Measurements from ENCODE around the gene ELOVL6. TPM values are rescaled to one million over a fixed set of nuclear protein-coding genes. Genes with fewer than 3 reads are reported as not detected.

The ELOVL6 gene
- total RNA-seq, 2 donors from 2014 or later, result 1.3 to 1.6 TPM

DNA sequence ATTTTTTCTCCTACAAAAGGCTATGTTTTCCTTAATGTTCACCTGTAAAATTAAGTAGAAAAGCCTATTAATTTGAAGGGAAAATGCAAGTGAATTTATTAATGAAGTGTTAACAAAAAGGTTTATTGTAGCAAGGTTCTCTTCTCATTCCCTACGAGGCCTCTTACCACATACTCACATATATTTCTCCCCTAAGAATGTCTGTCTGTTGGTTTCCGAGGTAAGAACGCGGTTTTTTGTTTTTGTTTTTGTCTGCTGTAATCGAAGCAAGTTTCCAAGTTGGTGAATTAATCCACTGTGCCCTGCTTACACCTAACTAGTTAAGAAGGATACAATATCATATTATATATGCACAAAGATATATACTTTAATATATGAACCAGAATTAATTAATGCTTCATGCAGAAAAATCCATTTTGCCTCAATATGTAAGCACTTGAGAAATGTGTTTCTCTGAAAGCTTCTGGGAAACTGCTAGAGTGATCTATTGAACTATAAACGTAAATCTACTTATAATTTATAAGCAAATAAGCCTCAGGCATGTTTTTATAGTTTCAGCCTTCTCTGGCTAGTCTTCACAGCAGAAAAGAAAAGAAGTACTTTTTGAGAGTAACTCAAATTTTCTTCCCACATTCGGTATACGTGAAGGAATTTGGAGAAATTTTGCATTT, 164.9 kb downstream of the ELOVL6 start:
- whole genome bisulfite sequencing, result 44% methylated on average over 8 of the region's 8 CpGs

DNA sequence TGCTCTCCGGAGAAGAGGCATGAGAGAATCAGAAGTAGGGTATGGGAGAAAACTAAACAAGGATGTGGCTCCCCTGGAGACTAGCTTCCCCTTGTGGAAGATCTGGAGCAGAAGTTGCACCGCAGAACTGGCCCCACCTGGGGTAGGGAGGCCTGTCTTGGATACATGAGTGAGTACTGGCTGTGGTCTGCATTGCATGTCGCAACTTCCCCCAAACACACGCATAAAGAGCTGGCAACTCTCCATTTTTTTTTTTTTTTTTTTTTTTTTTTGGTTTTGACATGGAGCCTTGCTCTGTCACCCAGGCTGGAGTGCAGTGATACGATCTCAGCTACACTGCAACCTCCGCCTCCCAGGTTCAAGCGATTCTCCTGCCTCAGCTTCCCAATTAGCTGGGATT, 165.8 kb downstream of the ELOVL6 start:
- Histone ChIP-seq H3K4me3 (no peak overlapping the region), H3K4me1 (replicated peaks) (no peaks in the 10 kb centered on the region), H3K36me3 (no peaks in the 10 kb centered on the region), H3K27me3 (replicated peaks; ENCODE audit: insufficient read depth) (no peaks in the 10 kb centered on the region), H3K27ac (no peak overlapping the region), H3K9me3 (no peaks in the 10 kb centered on the region)
- WGBS, result 86% methylated on average over 7 of the region's 7 CpGs
- intact Hi-C loops (cut with DNase I), result no loop called here
- no peak for TF ChIP-seq POLR2A (IDR thresholded peaks at IDR 0.05)
- no peak for TF ChIP-seq POLR2AphosphoS5 (IDR thresholded peaks at IDR 0.05)
- TF ChIP-seq, protein P1, sequence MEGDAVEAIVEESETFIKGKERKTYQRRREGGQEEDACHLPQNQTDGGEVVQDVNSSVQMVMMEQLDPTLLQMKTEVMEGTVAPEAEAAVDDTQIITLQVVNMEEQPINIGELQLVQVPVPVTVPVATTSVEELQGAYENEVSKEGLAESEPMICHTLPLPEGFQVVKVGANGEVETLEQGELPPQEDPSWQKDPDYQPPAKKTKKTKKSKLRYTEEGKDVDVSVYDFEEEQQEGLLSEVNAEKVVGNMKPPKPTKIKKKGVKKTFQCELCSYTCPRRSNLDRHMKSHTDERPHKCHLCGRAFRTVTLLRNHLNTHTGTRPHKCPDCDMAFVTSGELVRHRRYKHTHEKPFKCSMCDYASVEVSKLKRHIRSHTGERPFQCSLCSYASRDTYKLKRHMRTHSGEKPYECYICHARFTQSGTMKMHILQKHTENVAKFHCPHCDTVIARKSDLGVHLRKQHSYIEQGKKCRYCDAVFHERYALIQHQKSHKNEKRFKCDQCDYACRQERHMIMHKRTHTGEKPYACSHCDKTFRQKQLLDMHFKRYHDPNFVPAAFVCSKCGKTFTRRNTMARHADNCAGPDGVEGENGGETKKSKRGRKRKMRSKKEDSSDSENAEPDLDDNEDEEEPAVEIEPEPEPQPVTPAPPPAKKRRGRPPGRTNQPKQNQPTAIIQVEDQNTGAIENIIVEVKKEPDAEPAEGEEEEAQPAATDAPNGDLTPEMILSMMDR (IDR thresholded peaks at IDR 0.05), result no peak
- DNase-seq (ENCODE audit: low spot score), result no peak

More for the DNA sequence above, 164.9 kb downstream of the ELOVL6 start:
- Histone ChIP-seq H3K27ac (no peak overlapping the region), H3K4me1 (replicated peaks) (no peaks in the 10 kb centered on the region), H3K9me3 (no peaks in the 10 kb centered on the region), H3K27me3 (replicated peaks; ENCODE audit: insufficient read depth) (no peaks in the 10 kb centered on the region), H3K4me3 (no peak overlapping the region), H3K36me3 (no peaks in the 10 kb centered on the region)
- intact Hi-C loops (cut with DNase I), result no loop called here
- TF ChIP-seq POLR2AphosphoS5 (IDR thresholded peaks at IDR 0.05) (no peak), POLR2A (IDR thresholded peaks at IDR 0.05) (no peak)
- TF ChIP-seq, protein P1 (IDR thresholded peaks at IDR 0.05), result no peak
- no peak for DNase-seq (ENCODE audit: low spot score)

- Histone ChIP-seq H3K4me3 (no peak overlapping the region), H3K9me3 (no peaks in the 10 kb centered on the region), H3K27me3 (replicated peaks; ENCODE audit: insufficient read depth) (no peaks in the 10 kb centered on the region), H3K4me1 (replicated peaks) (no peaks in the 10 kb centered on the region), H3K27ac (no peak overlapping the region), H3K36me3 (no peaks in the 10 kb centered on the region)
- 74% methylated on average over 3 of the region's 3 CpGs for WGBS
- intact Hi-C loops (cut with DNase I), result no loop called here
- DNase-seq (ENCODE audit: low spot score), result no peak
- TF ChIP-seq, protein P1 (IDR thresholded peaks at IDR 0.05), result no peak
These were observed 172.7 kb downstream of the ELOVL6 start for GRCh38 chr4:110025718-110026117.

- TF ChIP-seq, protein P1 (IDR thresholded peaks at IDR 0.05), result no peak
- TF ChIP-seq POLR2AphosphoS5 (IDR thresholded peaks at IDR 0.05), result no peak
- no peak for TF ChIP-seq POLR2A (IDR thresholded peaks at IDR 0.05)
- H3K27me3 ChIP-seq (replicated peaks; ENCODE audit: insufficient read depth), result no peaks in the 10 kb centered on the region
- DNase-seq (ENCODE audit: low spot score), result no peak
- intact Hi-C loops (cut with DNase I), result no loop called here
- H3K9me3 ChIP-seq, result no peaks in the 10 kb centered on the region
- H3K4me3 ChIP-seq, result no peak overlapping the region
- 61% methylated on average over 1 of the region's 1 CpG for WGBS
- H3K27ac ChIP-seq, result no peak overlapping the region
- no peaks in the 10 kb centered on the region for H3K36me3 ChIP-seq
- no peaks in the 10 kb centered on the region for H3K4me1 ChIP-seq (replicated peaks)
These were observed 173.4 kb downstream of the ELOVL6 start for GRCh38 chr4:110025056-110025455.

DNA sequence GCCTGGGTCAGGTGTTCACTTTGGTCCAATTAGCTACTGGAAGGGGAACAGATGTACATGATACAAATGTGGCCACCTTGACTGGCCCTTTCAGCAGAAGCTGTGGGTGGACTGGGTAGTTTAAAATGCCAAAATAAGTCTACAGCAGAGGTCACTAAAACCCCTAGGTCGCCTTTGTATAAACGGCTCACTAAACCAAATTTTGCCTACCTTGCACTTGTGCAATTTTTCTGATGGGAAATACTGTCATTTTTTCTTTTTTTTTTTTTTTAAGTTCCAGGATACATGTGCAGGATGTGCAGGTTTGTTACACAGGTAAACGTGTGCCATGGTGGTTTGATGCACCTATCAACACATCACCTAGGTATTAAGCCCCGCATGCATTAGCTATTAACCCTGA, 176.0 kb downstream of the ELOVL6 start:
- Histone ChIP-seq H3K27ac (no peak overlapping the region), H3K4me3 (no peak overlapping the region), H3K9me3 (no peaks in the 10 kb centered on the region), H3K36me3 (no peaks in the 10 kb centered on the region), H3K4me1 (replicated peaks) (no peaks in the 10 kb centered on the region), H3K27me3 (replicated peaks; ENCODE audit: insufficient read depth) (no peaks in the 10 kb centered on the region)
- TF ChIP-seq POLR2A (IDR thresholded peaks at IDR 0.05), result no peak
- TF ChIP-seq, protein P1 (IDR thresholded peaks at IDR 0.05), result no peak
- TF ChIP-seq POLR2AphosphoS5 (IDR thresholded peaks at IDR 0.05), result no peak
- intact Hi-C loops (cut with DNase I), result no loop called here
- DNase-seq (ENCODE audit: low spot score), result no peak
- WGBS, result 94% methylated on average over 4 of the region's 4 CpGs

Data from prostate gland (tissue), 2 donors.